ENCODE data around the gene CDC6. TPM values are rescaled to one million over a fixed set of nuclear protein-coding genes. Genes with fewer than 3 reads are reported as not detected.
"Not testable (repeated sequence)": the region's sequence is repeated elsewhere in the genome, so short reads cannot be mapped to it uniquely, and the experiment has no call there.

Gene CDC6
- total RNA-seq, 6 donors from 2014 or later: 1.1 to 5.1 (median 2.3) TPM

- H3K9me3 ChIP-seq: no peaks in the 10 kb centered on the region
- no peaks in the 10 kb centered on the region for H3K27me3 ChIP-seq
- peaks cover 5 to 15% (median 10%) of the 10 kb centered on the region in 4 donors for H3K4me1 ChIP-seq
- H3K4me3 ChIP-seq: no peak overlapping the region
- TF ChIP-seq CTCF (IDR thresholded peaks at IDR 0.05) (no peak), POLR2AphosphoS5 (IDR thresholded peaks at IDR 0.05) (no peak), POLR2A (IDR thresholded peaks at IDR 0.05) (no peak), EP300 (IDR thresholded peaks at IDR 0.05) (no peak)
- no peak overlapping the region for H3K27ac ChIP-seq
- ATAC-seq (ENCODE audit: low FRiP score in 2 of 2) (peak in 1 of 2 donors; percentile 71), DNase-seq (no peak)
- no peaks in the 10 kb centered on the region for H3K36me3 ChIP-seq
- 84 to 92% methylated on average over 1 of the region's 1 CpG for WGBS, 2 donors
These were observed 5.7 kb downstream of the CDC6 start for GRCh38 chr17:40293363-40293762.

- ATAC-seq (ENCODE audit: low FRiP score in 2 of 2) (no peak), DNase-seq (no peak)
- Histone ChIP-seq H3K27me3 (no peaks in the 10 kb centered on the region), H3K36me3 (no peaks in the 10 kb centered on the region), H3K4me3 (no peak overlapping the region), H3K9me3 (no peaks in the 10 kb centered on the region), H3K4me1 (peaks cover 0 to 5% (median 2%) of the 10 kb centered on the region in 4 donors), H3K27ac (no peak overlapping the region)
- TF ChIP-seq POLR2A (IDR thresholded peaks at IDR 0.05) (no peak), EP300 (IDR thresholded peaks at IDR 0.05) (no peak), CTCF (IDR thresholded peaks at IDR 0.05) (no peak), POLR2AphosphoS5 (IDR thresholded peaks at IDR 0.05) (no peak)
- WGBS, 2 donors: 86 to 87% methylated on average over 5 of the region's 5 CpGs
These were observed 8.1 kb downstream of the CDC6 start for GRCh38 chr17:40295488-40296436.

- Histone ChIP-seq H3K4me3 (no peak overlapping the region), H3K27me3 (no peaks in the 10 kb centered on the region), H3K9me3 (no peaks in the 10 kb centered on the region), H3K27ac (peak overlapping the region in 1 of 4 donors; percentile 10), H3K36me3 (no peaks in the 10 kb centered on the region), H3K4me1 (peaks cover 0 to 5% (median 2%) of the 10 kb centered on the region in 4 donors)
- 88 to 94% methylated on average over 2 of the region's 2 CpGs for WGBS, 2 donors
- no peak for DNase-seq
- no peak for ATAC-seq (ENCODE audit: low FRiP score in 2 of 2)
- no peak for TF ChIP-seq POLR2A (IDR thresholded peaks at IDR 0.05)
- no peak for TF ChIP-seq EP300 (IDR thresholded peaks at IDR 0.05)
- no peak for TF ChIP-seq CTCF (IDR thresholded peaks at IDR 0.05)
- TF ChIP-seq POLR2AphosphoS5 (IDR thresholded peaks at IDR 0.05): no peak
These were observed 9.8 kb downstream of the CDC6 start for GRCh38 chr17:40297511-40297910.

GRCh38 chr17:40298726-40299125 lies 11.0 kb downstream of the CDC6 start:
- H3K27ac ChIP-seq: peak overlapping the region in 2 of 4 donors; percentile 24 to 51
- H3K4me3 ChIP-seq: no peak overlapping the region
- H3K9me3 ChIP-seq: no peaks in the 10 kb centered on the region
- no peak for ATAC-seq (ENCODE audit: low FRiP score in 2 of 2)
- peaks cover 7 to 14% (median 11%) of the 10 kb centered on the region in 4 donors for H3K4me1 ChIP-seq
- H3K27me3 ChIP-seq: no peaks in the 10 kb centered on the region
- DNase-seq: no peak
- 53 to 56% methylated on average over 3 of the region's 3 CpGs for WGBS, 2 donors
- no peak for TF ChIP-seq POLR2AphosphoS5 (IDR thresholded peaks at IDR 0.05)
- no peaks in the 10 kb centered on the region for H3K36me3 ChIP-seq

- WGBS, 2 donors: 82 to 93% methylated on average over 7 of the region's 7 CpGs
These were observed 11.6 kb downstream of the CDC6 start for GRCh38 chr17:40299159-40299757.

More at GRCh38 chr17:40299159-40299757, 11.6 kb downstream of the CDC6 start:
- peak overlapping the region in 1 of 4 donors; percentile 7 for H3K27ac ChIP-seq
- ATAC-seq (ENCODE audit: low FRiP score in 2 of 2); H3K36me3 ChIP-seq; H3K4me3 ChIP-seq; DNase-seq; H3K9me3 ChIP-seq; H3K27me3 ChIP-seq: not testable (repeated sequence)
- H3K4me1 ChIP-seq: peaks cover 12 to 19% (median 15%) of the 10 kb centered on the region in 4 donors
